Dedifferentiated amniotic fluid mesenchymal stem cell (primary cell): ENCODE results near the gene CSRP1.

Experiments
- DNase-seq: peaks from one replicate; pipeline ENCODE4 v3.0.0-alpha.2; 2016; ENCODE audit errors: extremely low spot score

The CSRP1 gene

DNA sequence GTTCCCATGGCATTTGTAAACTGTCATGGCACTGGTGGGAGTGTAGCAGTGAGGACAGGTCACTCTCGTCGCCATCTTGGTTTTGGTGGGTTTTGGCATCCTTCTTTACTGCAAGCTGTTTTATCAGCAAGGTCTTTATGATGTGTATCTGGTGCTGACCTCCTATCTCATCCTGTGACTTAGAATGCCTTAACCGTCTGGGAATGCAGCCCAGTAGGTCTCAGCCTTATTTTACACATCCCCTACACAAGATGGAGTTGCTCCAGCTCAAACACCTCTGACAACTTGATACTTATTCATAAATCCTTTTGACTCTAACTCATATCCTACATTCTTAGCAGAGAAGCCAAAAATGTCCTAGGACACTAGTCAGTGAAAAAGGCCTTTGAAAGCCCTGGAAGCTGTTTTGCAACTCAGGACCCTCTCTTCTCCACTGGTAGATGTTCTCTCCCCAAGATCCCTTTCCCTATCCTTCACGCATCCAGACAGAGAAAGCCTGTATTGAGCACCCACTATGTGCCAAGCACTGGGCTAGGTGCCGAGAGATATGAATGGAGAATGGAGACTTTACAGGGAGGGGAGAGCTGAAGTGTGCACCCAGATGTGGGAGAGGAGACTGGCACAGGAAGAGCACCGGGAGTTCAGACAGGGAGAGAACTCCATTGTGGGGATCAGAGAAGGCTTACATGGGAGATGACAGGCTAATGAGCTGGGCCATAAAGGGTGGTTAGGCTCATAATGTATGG, 6.7 kb upstream of the CSRP1 start:
- DNase-seq: no peak

DNA sequence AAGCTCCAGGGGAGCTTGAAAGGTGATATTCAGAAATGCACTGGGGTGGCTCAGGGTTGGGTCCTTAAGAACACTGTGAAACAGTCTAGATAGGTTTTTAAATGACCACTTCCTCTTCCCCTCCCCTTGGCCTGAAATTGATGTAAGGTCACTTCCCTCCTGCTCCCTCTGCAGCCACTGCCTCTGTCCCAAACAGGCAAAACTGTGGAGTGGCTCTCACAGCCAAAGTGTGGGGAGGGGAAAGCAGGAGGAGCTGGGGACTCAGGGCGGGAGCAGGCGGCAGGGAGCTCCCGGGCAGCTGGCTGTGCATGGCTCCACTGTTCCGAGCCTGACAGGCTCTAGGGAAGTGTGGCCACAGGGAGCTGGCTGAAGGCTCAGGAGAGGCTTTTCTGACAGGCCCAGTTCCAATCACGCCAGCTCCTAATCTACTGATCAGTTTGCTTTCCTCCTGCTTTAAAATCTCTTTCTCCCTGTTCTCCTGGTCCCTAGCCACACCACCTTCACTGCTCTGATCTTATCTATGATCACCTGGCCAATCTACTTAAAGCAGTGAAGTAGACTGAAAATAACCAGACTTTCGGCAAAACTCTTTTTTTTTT, 5.1 kb upstream of the CSRP1 start:
- no peak for DNase-seq

DNA sequence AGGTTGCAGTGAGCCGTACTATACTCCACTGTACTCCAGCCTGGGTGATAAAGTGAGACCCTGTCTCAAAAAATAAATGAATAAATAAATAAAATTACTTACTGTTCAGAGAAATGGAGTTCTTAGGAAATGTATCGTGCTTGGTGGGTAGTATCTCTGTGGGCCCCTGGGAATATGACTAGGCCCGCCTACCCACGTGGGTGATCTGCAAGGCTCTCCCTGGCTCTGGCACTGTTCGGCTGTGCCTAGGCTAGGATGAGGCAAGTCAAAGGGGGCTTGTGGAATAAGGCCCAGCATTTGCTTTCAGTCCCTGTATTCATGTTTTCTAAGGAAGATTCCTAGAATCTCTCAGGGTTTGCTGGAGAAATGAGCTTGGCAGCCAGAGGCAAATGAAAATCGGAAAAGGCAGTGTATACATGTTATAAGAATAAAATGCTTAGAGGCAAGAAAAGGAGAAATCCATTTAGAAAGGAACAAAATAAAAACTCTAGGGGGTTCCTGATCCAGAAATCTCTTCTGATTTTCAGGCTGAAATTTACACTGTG, 4.5 kb upstream of the CSRP1 start:
- DNase-seq: no peak

DNA sequence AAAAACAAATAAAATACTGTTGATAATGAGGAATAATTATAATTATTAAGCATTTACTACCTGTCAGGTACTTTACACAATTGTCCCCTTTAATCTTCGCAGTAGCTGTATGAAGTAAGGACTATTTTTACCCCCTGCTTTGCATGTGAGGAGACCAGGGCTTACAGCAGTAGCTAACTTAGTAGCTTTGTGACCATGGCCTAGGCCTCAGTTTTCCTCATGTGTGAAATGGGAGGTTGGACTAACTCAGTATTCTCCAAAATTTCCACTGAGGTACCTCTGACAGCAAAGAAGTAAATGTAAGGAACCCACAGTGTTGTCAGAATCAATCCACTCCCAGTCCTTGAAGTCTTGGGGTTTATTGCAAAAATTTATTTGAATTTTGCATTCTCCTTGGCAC, 3.8 kb upstream of the CSRP1 start:
- no peak for DNase-seq

DNA sequence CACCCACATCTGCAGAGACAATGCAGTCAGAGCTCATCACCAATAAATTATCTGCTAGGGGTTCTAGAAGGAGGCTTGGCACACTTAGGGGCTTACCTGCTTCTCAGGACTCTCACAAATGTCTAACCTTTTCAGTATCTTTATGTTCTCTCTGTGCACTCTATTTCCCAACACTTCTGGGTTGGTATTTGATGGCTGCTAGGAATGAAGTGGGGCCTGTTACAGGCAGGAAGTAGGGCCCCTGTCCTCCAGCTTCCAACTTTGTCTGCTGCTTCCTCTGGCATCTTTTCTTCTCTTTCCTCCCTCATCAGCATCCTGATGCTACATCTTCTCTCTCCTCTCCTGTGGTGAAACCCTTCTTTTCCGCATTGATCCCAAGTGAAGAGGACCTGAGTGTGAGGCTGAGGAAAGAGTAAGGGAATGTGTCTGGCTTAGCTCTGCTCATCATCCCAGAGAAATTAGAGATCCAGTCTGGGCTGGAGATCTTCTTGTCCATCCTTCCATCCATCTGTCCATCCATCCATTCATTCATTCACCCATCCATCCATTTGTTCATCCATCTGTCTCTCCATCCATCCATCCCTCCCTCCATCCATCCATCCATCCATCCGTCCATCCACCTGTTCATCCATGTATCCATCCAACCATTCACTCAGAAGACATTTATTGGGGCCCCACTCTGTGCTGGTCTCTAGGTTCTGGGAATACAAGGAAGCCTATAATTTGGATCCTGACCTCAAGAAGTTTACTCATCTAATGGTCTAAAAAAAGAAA, 2.9 kb upstream of the CSRP1 start:
- no peak for DNase-seq

DNA sequence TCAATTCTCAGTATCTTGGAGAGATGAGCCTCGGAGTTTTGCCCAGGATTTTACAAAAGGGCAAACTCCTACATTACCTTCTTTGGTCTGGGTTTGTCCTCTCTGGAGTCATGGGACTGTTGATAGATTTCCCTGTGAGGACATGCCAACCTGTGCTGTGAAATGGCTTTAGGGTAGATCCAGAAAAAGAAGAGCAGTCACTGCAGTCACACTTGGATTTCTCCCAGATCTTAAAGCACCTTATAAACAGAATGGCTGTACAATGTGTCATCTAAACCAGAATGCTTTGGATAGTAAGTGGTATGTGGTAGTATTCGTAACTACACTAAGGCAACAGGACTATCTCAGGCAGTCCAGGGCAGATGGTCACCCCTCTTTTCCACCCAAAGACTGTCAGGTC, 1.9 kb upstream of the CSRP1 start:
- DNase-seq: no peak

DNA sequence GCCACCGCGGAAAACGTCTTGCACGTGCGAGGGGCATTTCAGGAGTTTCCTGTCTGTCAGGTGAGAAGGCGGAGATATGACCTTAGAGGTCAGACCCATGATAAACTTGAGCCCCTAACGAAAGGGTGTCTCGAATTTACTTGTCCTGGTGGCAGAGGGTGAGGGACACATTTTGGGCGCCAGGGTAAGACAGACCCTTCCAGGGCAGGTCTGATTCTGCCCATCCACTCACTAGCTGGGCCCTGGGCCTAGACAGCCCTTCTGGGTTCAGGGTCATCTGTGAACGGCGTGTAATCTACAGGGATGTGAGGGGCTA, 395 bp upstream of the CSRP1 start:
- no peak for DNase-seq

DNA sequence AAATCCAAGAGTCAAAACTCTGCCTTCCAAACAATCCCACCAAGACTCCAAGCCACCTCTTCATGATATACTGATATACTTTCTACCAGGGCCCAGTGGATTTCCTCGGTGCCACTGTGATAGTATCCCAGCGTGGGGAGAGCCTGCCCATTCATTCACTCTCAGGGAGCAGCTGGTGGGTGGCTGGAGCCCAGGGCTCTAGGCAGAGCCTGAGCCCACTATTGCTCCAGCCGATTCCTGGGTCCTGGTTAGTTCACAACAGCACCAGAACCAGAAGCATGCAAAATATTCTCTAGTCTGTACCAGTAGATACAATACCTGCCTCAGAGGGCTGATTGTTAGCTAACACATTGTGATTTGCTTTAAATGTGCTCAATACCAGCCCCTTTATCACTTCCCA, 831 bp downstream of the CSRP1 start:
- DNase-seq: no peak

DNA sequence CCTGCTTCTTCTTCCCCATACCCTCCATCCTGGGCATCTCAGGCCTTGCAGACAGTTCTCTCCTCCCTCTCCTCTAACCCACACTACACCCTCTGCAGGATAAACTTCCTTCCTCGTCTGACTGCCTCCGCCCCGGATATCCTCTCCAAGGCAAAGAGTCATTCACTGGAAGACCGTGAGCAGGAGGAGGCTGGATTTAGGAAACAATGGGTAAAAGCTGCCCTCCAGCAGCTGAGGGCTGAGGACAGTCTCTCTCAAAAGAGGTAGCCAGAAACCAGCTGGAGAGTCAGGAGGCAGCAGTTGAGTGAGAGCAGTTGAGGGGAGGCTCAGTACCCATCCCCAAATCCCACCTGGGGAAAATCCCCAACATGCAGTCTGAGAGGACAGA, 1.4 kb downstream of the CSRP1 start:
- no peak for DNase-seq

DNA sequence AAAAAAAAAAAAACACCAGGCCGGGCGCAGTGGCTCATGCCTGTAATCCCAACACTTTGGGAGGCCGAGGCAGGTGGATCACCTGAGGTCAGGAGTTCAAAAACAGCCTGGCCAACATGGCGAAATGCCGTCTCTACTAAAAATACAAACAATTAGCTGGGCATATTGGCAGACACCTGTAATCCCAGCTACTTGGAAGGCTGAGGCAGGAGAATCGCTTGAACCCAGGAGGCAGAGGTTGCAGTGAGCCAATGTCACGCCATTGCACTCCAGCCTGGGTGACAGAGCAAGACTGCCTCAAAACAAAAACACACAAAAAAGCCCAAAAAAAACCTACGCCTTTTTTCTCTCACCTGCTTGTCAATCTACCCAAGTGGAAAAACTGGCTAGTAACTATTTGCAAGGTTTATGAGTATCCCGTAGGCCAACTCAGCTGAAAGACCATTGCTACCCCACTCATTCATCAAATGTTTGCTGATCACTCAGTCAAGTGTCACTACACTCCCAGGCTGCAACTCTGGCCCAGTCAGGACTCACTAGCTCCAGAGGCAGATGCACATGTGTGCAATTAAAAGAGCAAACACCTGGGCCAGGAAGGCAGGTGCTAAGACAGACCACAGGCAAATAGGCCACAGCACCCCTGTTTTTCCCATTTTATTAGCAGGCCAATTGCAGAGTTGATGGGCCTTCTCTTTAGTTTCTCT, 2.0 kb downstream of the CSRP1 start:
- DNase-seq: no peak

DNA sequence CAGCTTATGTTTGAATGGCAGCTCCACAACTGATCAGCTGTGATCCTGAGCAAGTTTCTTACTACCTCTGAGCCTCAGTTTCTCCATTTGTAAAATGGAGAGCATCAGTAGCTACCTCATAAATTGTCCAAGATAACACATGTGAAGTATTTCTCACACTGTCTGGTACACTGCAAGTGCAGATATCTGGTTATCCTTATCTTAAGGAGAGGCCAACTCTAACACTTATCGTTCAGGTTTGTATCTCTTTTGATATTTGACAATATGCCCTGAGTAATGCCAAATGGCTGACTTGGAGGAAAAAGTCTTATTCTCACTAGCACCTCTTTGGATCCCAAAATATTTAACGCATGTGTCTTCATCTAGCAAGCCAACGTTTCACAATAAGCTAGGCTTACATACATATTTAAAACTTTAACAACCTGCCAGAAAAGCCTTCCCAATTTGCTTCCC, 2.7 kb downstream of the CSRP1 start:
- DNase-seq: no peak

DNA sequence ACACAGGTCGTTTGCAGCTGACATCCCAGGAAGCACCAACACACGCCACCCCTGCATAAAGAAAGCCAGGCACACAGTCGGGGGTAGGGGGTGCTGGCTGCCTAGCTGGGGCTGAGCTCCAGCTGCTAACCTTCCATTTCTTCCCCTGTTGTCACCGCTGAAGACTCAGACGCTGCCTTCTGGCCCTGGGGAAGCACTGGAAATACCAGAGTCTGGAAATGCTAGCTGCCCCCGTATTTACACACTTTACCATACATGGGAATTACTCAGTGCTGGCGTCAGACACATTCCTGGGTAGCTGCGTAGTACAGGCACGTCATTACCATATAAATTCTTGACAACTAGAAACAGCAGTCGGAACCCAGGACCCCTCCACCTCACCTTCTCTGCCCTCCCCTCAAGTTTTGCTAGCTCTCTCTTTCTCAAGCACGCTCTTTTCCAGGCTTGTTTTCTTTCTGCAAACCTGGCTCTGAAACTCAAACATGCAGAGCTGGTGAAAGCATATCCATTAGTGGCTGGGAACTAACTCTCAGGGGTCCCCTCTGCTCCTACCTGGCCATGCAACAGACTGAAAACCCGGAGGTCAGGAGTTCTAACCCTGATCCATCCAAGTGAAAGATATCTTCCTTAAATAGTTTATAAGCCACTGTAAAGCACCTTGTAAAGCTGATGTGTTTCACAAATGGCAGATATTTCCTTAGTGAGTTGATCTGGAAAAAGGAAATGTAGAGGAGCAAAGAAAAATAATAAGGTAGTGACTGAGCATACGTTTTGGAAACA, 3.3 kb downstream of the CSRP1 start:
- peak; percentile 95 for DNase-seq

DNA sequence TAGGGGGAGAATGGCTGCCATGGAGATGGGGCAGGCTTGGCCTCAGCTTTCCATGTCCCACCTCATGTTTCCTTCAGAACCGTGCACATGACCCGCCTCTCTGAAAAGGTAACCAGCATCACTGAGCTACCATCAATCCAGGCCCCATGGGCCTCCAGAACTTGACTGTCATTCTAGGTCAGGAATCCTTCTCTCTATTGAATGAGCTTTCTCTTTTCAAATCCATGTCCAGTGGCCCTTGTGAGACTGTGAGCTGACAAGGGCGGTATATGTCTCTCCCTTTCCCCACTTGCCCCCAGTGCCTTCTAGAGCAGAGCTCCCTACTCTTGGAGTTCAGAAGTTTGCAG, 4.4 kb downstream of the CSRP1 start:
- no peak for DNase-seq

DNA sequence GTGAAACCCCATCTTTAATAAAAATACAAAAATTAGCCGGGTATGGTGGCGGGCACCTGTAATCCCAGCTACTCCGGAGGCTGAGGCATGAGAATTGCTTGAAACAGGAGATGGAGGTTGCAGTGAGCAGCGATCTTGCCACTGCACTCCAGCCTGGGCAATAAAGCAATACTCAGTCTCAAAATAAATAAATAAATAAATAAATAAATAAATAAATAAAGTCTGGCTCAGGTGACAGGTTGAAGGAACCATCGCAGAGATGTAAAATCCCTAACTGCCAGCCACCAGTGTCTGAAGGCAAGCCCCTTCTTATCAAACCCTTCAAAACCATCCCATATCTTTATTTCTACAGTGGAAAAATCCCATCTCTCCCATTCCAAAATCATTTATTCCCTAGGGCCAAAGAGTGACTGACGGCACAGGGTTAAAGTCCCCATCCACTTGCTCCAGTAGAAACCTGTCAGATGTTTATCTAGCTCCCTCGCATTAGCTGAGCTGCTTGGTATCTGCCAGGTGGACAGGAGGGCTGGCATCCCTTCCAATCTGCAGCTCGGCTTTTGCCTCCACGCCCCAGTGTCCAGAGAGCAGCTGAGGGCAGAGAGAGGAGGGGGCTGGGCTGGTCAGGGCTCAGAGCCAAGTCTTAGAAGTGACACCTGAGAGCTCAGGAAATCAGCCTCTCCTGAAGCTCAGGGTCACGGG, 5.0 kb downstream of the CSRP1 start:
- DNase-seq: no peak

DNA sequence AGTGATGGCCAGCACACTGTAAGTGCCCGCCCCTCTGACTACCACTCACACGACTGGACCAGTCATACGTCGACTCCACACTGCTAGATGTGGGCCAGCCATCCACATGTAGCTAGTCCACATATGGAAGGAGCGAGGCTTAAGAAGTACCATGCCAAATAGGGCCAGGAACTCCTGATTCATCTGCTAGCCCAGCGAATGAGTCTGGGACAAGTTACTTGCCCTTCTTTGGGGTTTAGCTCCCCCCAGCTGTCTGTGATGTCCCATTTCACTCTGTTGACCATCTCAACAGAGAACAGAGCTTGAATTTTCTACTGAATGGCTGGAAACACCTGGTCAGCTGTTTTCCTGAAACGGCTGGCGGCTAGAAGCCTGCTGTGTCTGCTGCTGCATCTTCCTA, 5.8 kb downstream of the CSRP1 start:
- no peak for DNase-seq

DNA sequence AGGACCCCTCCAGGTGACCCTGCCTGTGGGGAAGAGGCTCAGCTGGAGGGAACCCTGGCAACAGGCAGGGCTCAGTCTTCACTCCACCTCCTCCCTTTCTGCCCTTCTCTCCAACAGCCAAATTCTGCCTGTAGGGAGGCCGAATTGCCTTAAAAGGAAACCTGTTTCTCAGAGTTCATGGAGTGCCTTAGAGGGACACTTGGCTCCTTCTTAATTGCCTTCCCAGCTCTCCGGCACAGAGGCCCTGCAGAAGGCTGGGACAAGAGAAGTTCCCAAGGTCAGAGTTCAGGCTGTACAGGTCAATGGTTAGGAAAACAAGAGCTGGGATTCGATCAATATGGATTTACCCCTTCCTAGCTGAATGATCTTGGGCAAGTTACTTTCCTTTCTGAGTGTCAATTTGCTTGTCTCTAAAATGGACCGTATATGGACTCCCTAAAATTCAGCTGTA, 6.2 kb downstream of the CSRP1 start:
- no peak for DNase-seq

DNA sequence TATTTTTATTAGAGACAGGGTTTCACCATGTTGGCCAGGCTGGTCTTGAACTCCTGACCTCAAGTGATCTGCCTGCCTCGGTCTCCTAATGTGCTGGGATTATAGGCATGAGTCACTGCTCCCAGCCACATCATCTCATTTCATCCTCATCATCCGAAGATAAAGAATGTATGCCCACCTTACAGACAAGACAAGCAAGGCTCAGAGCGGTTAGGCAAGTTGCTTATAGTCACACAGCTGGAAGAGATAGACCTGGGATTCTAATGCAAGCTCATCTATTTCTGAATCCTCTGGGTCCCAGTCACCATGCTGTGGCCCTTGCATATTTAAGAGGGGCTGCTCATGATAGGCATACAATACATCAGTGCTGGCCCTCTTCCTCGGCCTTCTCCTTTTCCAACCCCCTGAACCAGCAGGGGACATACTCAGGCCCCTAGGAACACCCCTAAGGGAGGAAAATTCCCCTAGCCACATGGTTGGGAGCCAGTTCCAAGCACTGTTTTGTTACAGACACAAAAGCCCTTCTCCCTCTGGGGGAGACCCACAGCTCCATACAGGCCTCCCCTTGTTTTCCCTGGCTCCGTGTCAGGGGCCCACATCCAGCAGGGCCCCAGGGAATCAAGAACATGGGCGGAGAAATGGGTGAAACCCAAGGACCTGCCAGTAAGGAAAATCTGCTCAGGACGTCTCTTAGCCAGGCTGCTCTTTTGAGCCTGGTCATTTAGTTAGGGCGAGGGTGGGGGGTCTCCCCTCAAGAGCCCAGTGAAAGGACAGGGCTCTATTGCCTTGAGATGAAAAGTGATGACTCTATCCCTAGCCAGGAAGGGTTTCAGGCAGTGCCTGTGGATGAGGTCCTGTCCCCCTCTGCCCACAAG, 6.9 kb downstream of the CSRP1 start:
- DNase-seq: no peak

DNA sequence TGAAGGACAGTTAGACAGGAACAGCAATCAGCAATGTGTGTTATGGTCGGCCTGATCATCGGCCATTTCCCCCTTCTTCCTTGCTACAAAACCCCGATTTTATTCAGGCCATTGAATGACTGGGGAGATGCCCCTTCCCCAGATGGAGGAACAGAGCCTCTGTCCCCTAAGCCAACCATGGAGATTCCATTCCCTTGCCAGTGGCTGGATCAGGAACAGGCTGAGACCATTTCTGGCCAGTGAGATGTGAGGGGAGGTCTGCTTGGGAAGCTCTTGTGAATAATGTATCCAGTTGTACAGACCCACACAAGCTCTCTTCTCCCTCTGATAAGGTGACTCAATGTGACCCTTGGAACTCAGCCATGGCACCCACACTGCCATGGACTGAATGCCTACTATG, 7.7 kb downstream of the CSRP1 start:
- no peak for DNase-seq

DNA sequence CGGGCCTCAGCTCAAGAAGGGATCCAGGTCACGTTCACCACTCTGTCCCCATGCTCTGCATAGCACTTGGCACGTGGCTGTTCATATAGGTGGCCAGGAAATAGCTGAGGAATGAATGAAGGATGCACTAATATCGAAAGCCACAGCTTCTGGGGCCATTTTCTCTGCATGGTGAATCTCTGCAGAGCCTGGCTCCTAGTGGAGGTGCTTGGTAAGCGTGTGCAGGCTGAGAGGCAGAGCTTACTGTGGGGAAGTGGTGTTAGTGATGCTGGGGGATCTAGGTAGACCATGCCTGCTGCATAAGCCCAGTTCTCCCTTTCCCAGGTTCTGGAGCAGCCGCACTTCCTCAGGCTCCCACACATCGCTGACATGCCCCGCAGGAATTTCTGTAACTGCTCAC, 8.3 kb downstream of the CSRP1 start:
- DNase-seq: no peak

DNA sequence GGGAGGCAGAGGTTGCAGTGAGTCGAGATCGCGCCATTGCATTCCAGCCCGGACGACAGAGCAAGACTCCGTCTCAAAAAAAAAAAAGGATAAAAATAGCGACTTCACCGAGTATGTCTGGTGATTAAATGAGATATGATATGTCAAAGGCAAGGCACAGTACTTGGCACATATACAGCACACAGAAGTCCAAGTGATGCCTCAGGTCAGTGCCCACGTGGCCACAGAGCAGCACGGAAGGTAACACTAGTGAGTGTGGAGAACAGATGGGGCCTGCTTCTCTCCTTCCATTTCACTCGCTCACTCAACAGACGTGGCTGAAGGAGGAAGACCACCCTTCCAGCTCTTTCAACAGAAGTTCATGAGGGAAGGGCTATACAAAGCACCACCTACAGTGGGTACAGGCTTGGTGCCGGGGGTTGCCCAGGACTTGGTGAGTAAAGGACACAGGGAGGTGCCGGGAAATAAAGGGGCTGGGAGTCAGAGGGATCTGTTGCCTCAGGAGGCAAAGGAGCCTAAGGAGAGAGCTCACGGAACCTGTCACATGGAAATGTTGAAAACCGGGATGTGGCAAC, 8.9 kb downstream of the CSRP1 start:
- DNase-seq: no peak
